Neural cell (in vitro differentiated cells): ENCODE results near the gene DCAF7. TPM values are rescaled to one million over a fixed set of nuclear protein-coding genes. Genes with fewer than 3 reads are reported as not detected.

Source experiments
- H2AFZ ChIP-seq: fragments of 200-600, 300-800 bp; sonication (generic), shearing (Covaris generic); 2 replicates; pipeline ENCODE4 v1.6.0; 2014; ENCODE audit warnings: low read depth, mild to moderate bottlenecking, antibody characterized with exemption, low read length, moderate library complexity
- H3F3A ChIP-seq: fragments of 200-600 bp; shearing (Covaris generic); 2 replicates; pipeline ENCODE4 v1.6.1; 2016; ENCODE audit warnings: mild to moderate bottlenecking, moderate library complexity, mixed read lengths, antibody characterized with exemption, low read length; ENCODE audit not compliant: insufficient read depth, poor library complexity, severe bottlenecking
- H3K27ac ChIP-seq: fragments of 200-600, 300-800 bp; sonication (generic), shearing (Covaris generic); 2 replicates; pipeline ENCODE4 v1.5.1; 2014; ENCODE audit warnings: mild to moderate bottlenecking, low read length, moderate library complexity
- H3K27me3 ChIP-seq: fragments of 300-800, 200-600 bp; sonication (generic), shearing (Covaris generic); 2 replicates; pipeline ENCODE4 v1.6.0; 2014; ENCODE audit warnings: mild to moderate bottlenecking, low read depth, low read length, moderate library complexity; ENCODE audit not compliant: insufficient read depth
- H3K36me3 ChIP-seq: fragments of 300-800, 200-600 bp; sonication (generic), shearing (Covaris generic); 2 replicates; pipeline ENCODE4 v1.5.1; 2014; ENCODE audit warnings: mild to moderate bottlenecking, antibody characterized with exemption, low read length, moderate library complexity; ENCODE audit not compliant: insufficient read depth
- H3K4me2 ChIP-seq: fragments of 300-800, 200-600 bp; sonication (generic), shearing (Covaris generic); 2 replicates; pipeline ENCODE4 v1.6.0; 2014; ENCODE audit warnings: mild to moderate bottlenecking, low read length
- H3K4me3 ChIP-seq: fragments of 300-800, 200-600 bp; sonication (generic), shearing (Covaris generic); 2 replicates; pipeline ENCODE4 v1.5.1; 2014; ENCODE audit warnings: mild to moderate bottlenecking, low read length, moderate library complexity
- H3K79me2 ChIP-seq: fragments of 200-600 bp; shearing (Covaris generic); replicated peaks from 2 replicates; pipeline ENCODE4 v1.6.0; 2014; ENCODE audit warnings: mild to moderate bottlenecking, low read length, moderate library complexity; ENCODE audit not compliant: insufficient read depth
- H3K9ac ChIP-seq: fragments of 300-800, 200-600 bp; sonication (generic), shearing (Covaris generic); 2 replicates; pipeline ENCODE4 v1.6.1; 2016; ENCODE audit warnings: mild to moderate bottlenecking, low read length, mixed read lengths
- H3K9me2 ChIP-seq: fragments of 200-600 bp; shearing (Covaris generic); 2 replicates; pipeline ENCODE4 v1.6.1; 2016; ENCODE audit warnings: mild to moderate bottlenecking, low read length, mixed read lengths; ENCODE audit not compliant: insufficient read depth
- H3K9me3 ChIP-seq: fragments of 200-600, 300-800 bp; sonication (generic), shearing (Covaris generic); 2 replicates; pipeline ENCODE4 v1.6.1; 2016; ENCODE audit warnings: mild to moderate bottlenecking, mixed run types, low read length, moderate library complexity, mixed read lengths
- H4K20me1 ChIP-seq: fragments of 200-600 bp; shearing (Covaris generic); 2 replicates; pipeline ENCODE4 v1.6.1; 2016; ENCODE audit warnings: mild to moderate bottlenecking, mixed run types; ENCODE audit not compliant: insufficient read depth
- EP300 ChIP-seq: fragments of 450-650 bp; conservative IDR thresholded peaks from 2 replicates; pipeline ENCODE4 v1.6.1; 2014; ENCODE audit warnings: antibody characterized with exemption, mild to moderate bottlenecking, moderate library complexity; ENCODE audit not compliant: poor library complexity, severe bottlenecking
- EZH2 ChIP-seq: fragments of 200-600, 300-800 bp; shearing (Covaris generic), sonication (generic); IDR thresholded peaks from 2 replicates; pipeline ENCODE4 v1.6.1; 2014; ENCODE audit warnings: antibody characterized with exemption, low read length, borderline replicate concordance, mild to moderate bottlenecking; ENCODE audit not compliant: insufficient read depth, poor library complexity, severe bottlenecking
- MXI1 ChIP-seq: fragments of 450-650 bp; conservative IDR thresholded peaks from 2 replicates; pipeline ENCODE4 v1.6.1; 2014; ENCODE audit warnings: antibody characterized with exemption, mild to moderate bottlenecking; ENCODE audit not compliant: poor library complexity, severe bottlenecking
- POLR2AphosphoS5 ChIP-seq: IDR thresholded peaks from 2 replicates; pipeline ENCODE4 v1.6.1; 2012
- RAD21 ChIP-seq: fragments of 450-650 bp; conservative IDR thresholded peaks from 2 replicates; pipeline ENCODE4 v1.6.1; 2014; ENCODE audit warnings: antibody characterized with exemption, mild to moderate bottlenecking, moderate library complexity
- TAF1 ChIP-seq: IDR thresholded peaks from 2 replicates; pipeline ENCODE4 v1.6.1; 2012; ENCODE audit warnings: low read depth
- polyA plus RNA-seq: library from polyadenylated mRNA; depleted of rRNA; stranded (reverse); fragments of >200 nt; gene quantifications from 2 replicates; pipeline ENCODE4 v1.2.3, GENCODE V29; 2014
- TF ChIP-seq, protein P1 (sequence below): IDR thresholded peaks from 2 replicates; pipeline ENCODE4 v1.6.1; 2012; ENCODE audit warnings: borderline replicate concordance
- TF ChIP-seq, protein P2 (sequence below): fragments of 450-650 bp; IDR thresholded peaks from 2 replicates; pipeline ENCODE4 v1.5.1; 2014; ENCODE audit warnings: antibody characterized with exemption, mild to moderate bottlenecking, moderate library complexity; ENCODE audit not compliant: poor library complexity, severe bottlenecking

Gene DCAF7
- polyA plus RNA-seq, 1 donor from 2014 or later: 35.3 TPM

- Histone ChIP-seq H3F3A (no peaks in the 10 kb centered on the region), H3K36me3 (no peaks in the 10 kb centered on the region), H3K9me3 (no peaks in the 10 kb centered on the region), H3K79me2 (peaks cover 25% of the 10 kb centered on the region), H3K27ac (no peak overlapping the region), H3K9ac (no peak overlapping the region), H3K27me3 (no peaks in the 10 kb centered on the region), H3K4me3 (no peak overlapping the region), H2AFZ (no peak overlapping the region), H3K4me2 (no peak overlapping the region), H4K20me1 (no peaks in the 10 kb centered on the region), H3K9me2 (no peaks in the 10 kb centered on the region)
- TF ChIP-seq, protein P1, sequence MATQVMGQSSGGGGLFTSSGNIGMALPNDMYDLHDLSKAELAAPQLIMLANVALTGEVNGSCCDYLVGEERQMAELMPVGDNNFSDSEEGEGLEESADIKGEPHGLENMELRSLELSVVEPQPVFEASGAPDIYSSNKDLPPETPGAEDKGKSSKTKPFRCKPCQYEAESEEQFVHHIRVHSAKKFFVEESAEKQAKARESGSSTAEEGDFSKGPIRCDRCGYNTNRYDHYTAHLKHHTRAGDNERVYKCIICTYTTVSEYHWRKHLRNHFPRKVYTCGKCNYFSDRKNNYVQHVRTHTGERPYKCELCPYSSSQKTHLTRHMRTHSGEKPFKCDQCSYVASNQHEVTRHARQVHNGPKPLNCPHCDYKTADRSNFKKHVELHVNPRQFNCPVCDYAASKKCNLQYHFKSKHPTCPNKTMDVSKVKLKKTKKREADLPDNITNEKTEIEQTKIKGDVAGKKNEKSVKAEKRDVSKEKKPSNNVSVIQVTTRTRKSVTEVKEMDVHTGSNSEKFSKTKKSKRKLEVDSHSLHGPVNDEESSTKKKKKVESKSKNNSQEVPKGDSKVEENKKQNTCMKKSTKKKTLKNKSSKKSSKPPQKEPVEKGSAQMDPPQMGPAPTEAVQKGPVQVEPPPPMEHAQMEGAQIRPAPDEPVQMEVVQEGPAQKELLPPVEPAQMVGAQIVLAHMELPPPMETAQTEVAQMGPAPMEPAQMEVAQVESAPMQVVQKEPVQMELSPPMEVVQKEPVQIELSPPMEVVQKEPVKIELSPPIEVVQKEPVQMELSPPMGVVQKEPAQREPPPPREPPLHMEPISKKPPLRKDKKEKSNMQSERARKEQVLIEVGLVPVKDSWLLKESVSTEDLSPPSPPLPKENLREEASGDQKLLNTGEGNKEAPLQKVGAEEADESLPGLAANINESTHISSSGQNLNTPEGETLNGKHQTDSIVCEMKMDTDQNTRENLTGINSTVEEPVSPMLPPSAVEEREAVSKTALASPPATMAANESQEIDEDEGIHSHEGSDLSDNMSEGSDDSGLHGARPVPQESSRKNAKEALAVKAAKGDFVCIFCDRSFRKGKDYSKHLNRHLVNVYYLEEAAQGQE: no peak
- no peak for TF ChIP-seq MXI1
- TF ChIP-seq, protein P2, sequence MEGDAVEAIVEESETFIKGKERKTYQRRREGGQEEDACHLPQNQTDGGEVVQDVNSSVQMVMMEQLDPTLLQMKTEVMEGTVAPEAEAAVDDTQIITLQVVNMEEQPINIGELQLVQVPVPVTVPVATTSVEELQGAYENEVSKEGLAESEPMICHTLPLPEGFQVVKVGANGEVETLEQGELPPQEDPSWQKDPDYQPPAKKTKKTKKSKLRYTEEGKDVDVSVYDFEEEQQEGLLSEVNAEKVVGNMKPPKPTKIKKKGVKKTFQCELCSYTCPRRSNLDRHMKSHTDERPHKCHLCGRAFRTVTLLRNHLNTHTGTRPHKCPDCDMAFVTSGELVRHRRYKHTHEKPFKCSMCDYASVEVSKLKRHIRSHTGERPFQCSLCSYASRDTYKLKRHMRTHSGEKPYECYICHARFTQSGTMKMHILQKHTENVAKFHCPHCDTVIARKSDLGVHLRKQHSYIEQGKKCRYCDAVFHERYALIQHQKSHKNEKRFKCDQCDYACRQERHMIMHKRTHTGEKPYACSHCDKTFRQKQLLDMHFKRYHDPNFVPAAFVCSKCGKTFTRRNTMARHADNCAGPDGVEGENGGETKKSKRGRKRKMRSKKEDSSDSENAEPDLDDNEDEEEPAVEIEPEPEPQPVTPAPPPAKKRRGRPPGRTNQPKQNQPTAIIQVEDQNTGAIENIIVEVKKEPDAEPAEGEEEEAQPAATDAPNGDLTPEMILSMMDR: peak; percentile 36
- TF ChIP-seq EZH2: no peak
Observed at GRCh38 chr17:63573634-63574033, 23.4 kb downstream of the DCAF7 start.

- no peak overlapping the region for H3K4me2 ChIP-seq
- TF ChIP-seq POLR2AphosphoS5 (no peak), EP300 (no peak), TAF1 (no peak), EZH2 (no peak), RAD21 (no peak)
- TF ChIP-seq, protein P2: no peak
- TF ChIP-seq, protein P1: no peak
- no peaks in the 10 kb centered on the region for H4K20me1 ChIP-seq
- H3K27ac ChIP-seq: no peak overlapping the region
- H3K9ac ChIP-seq: no peak overlapping the region
- H3K27me3 ChIP-seq: no peaks in the 10 kb centered on the region
- peaks cover 9% of the 10 kb centered on the region for H3K79me2 ChIP-seq
- H3K9me2 ChIP-seq: no peaks in the 10 kb centered on the region
- H2AFZ ChIP-seq: no peak overlapping the region
- H3F3A ChIP-seq: no peaks in the 10 kb centered on the region
- no peaks in the 10 kb centered on the region for H3K9me3 ChIP-seq
- no peak overlapping the region for H3K4me3 ChIP-seq
- H3K36me3 ChIP-seq: no peaks in the 10 kb centered on the region
Observed at GRCh38 chr17:63578027-63578768, 27.9 kb downstream of the DCAF7 start.
